Thoracic aorta (tissue), 2 donors: ENCODE measurements around the gene VAMP8. TPM values are rescaled to one million over a fixed set of nuclear protein-coding genes. Genes with fewer than 3 reads are reported as not detected.

Experiments
- ATAC-seq: fragments of 150-250 bp; one replicate; pipeline ENCODE4 v1.8.0; 2017; ENCODE audit warnings: low read depth; ENCODE audit not compliant: insufficient number of reproducible peaks, low FRiP score
- DNase-seq: peaks from one replicate; pipeline ENCODE4 v3.0.0-alpha.2; 2020; ENCODE audit warnings: low spot score
- H3K27ac ChIP-seq, 2 donors: fragments of 200-600 bp; sonication (generic); 1 replicate in 1 of 2; 2 replicates in 1 of 2; pipeline ENCODE4 v1.5.1; 2016; ENCODE audit warnings: mild to moderate bottlenecking in 2 of 2, moderate library complexity in 2 of 2
- H3K27me3 ChIP-seq: fragments of 200-600 bp; sonication (generic); replicated peaks from 2 replicates; pipeline ENCODE4 v1.6.0; 2016; ENCODE audit warnings: mild to moderate bottlenecking; ENCODE audit not compliant: insufficient read depth
- H3K36me3 ChIP-seq: fragments of 200-600 bp; sonication (generic); one replicate; pipeline ENCODE4 v1.5.1; 2016
- H3K4me1 ChIP-seq, 2 donors: fragments of 200-600 bp; sonication (generic); 1 replicate in 1 of 2; 2 replicates in 1 of 2; pipeline versions ENCODE4 v1.5.1 to v1.6.0; 2016; ENCODE audit warnings: low read depth in 2 of 2, mild to moderate bottlenecking in 1 of 2; ENCODE audit not compliant: control insufficient read depth in 1 of 2
- H3K4me3 ChIP-seq: fragments of 200-600 bp; sonication (generic); 2 replicates; pipeline ENCODE4 v1.5.1; 2016; ENCODE audit warnings: mild to moderate bottlenecking
- H3K9me3 ChIP-seq: fragments of 200-600 bp; sonication (generic); 2 replicates; pipeline ENCODE4 v1.5.1; 2016
- CTCF ChIP-seq: fragments of 200-600 bp; sonication (generic); IDR thresholded peaks from one replicate; pipeline ENCODE4 v1.5.1; 2019; ENCODE audit warnings: antibody characterized with exemption
- total RNA-seq, 2 donors: library from RNA; depleted of rRNA; stranded (reverse); fragments of >200 nt; gene quantifications; one replicate each; pipeline versions ENCODE4 v1.1.0 to v1.2.3, GENCODE V29; 2016

VAMP8 gene
- total RNA-seq, 2 donors from 2014 or later = 30.9 to 34.9 TPM

- Histone ChIP-seq H3K36me3 (no peaks in the 10 kb centered on the region), H3K9me3 (no peaks in the 10 kb centered on the region), H3K27ac (peak overlapping the region; percentile 92 to 96), H3K4me3 (peak overlapping the region; percentile 78), H3K27me3 (no peaks in the 10 kb centered on the region), H3K4me1 (peaks cover 48 to 67% of the 10 kb centered on the region in 2 donors)
- DNase-seq (no peak), ATAC-seq (peak; percentile 73)
- TF ChIP-seq CTCF = no peak
Observed at GRCh38 chr2:85584857-85585780, 7.7 kb downstream of the VAMP8 start.

GRCh38 chr2:85585781-85586105 lies 8.4 kb downstream of the VAMP8 start:
- TF ChIP-seq CTCF = no peak
- peaks cover 54 to 70% of the 10 kb centered on the region in 2 donors for H3K4me1 ChIP-seq
- H3K4me3 ChIP-seq = peak overlapping the region; percentile 78
- H3K9me3 ChIP-seq = no peaks in the 10 kb centered on the region
- no peaks in the 10 kb centered on the region for H3K36me3 ChIP-seq
- no peak for DNase-seq
- no peak for ATAC-seq
- H3K27me3 ChIP-seq = no peaks in the 10 kb centered on the region
- H3K27ac ChIP-seq = peak overlapping the region; percentile 92 to 96

GRCh38 chr2:85588236-85588635 lies 10.8 kb downstream of the VAMP8 start:
- TF ChIP-seq CTCF = no peak
- no peak for DNase-seq
- no peak for ATAC-seq
- Histone ChIP-seq H3K27me3 (no peaks in the 10 kb centered on the region), H3K4me1 (peaks cover 63 to 90% of the 10 kb centered on the region in 2 donors), H3K27ac (peak overlapping the region; percentile 80 to 90), H3K36me3 (no peaks in the 10 kb centered on the region), H3K9me3 (no peaks in the 10 kb centered on the region), H3K4me3 (no peak overlapping the region)

- H3K36me3 ChIP-seq = no peaks in the 10 kb centered on the region
- no peaks in the 10 kb centered on the region for H3K9me3 ChIP-seq
- no peak for TF ChIP-seq CTCF
- DNase-seq (no peak), ATAC-seq (no peak)
- no peaks in the 10 kb centered on the region for H3K27me3 ChIP-seq
- H3K4me3 ChIP-seq = no peak overlapping the region
- H3K4me1 ChIP-seq = peaks cover 63 to 90% of the 10 kb centered on the region in 2 donors
- H3K27ac ChIP-seq = peak overlapping the region; percentile 80 to 90
Observed at GRCh38 chr2:85588645-85589044, 11.3 kb downstream of the VAMP8 start.

- H3K27ac ChIP-seq = peak overlapping the region; percentile 80 to 90
- H3K36me3 ChIP-seq = no peaks in the 10 kb centered on the region
- ATAC-seq = no peak
- H3K4me1 ChIP-seq = peaks cover 62 to 87% of the 10 kb centered on the region in 2 donors
- no peak for DNase-seq
- no peak for TF ChIP-seq CTCF
- H3K27me3 ChIP-seq = no peaks in the 10 kb centered on the region
- H3K9me3 ChIP-seq = no peaks in the 10 kb centered on the region
- no peak overlapping the region for H3K4me3 ChIP-seq
Observed at GRCh38 chr2:85589181-85589580, 11.8 kb downstream of the VAMP8 start.
